GM21723 (cell line): ENCODE results near the gene CEP68.

Experiments
- ATAC-seq: cut with Tn5 transposase; IDR thresholded peaks from one replicate; pipeline ENCODE4 v1.9.1; 2021; ENCODE audit warnings: mild to moderate bottlenecking, moderate library complexity; ENCODE audit not compliant: unreplicated experiment

Gene CEP68

DNA sequence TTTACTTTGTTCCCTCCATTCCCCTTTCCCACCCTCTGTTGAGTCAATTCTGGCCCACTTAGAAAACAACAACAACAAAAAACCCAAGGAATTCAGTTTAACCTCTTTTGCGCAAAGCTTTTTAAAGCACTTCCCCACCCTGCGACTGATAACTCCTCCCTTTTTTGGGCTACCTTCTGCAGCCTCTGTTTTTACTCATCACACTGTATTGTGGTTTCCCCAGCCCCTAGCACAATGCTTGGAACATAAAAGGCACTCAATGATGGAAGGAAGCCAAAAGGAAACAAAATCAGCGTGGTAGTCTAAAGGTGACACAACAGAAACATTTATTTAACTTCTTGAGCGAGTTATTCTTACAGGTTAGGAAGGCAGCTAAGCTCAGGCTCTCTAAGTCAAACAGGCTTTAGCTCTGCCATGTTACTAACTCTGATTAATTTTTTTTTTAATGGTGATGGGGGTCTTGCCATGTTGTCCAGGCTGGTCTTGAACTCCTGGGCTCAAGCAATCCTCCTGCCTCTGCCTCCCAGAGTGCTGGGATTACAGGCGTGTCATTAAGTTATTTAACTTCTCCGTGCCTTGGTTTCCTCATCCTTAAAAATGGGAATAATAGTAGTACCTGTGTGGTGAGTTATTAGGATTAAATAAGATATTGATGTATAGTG lies 1.3 kb downstream of the CEP68 start:
- peak; percentile 38 for ATAC-seq

DNA sequence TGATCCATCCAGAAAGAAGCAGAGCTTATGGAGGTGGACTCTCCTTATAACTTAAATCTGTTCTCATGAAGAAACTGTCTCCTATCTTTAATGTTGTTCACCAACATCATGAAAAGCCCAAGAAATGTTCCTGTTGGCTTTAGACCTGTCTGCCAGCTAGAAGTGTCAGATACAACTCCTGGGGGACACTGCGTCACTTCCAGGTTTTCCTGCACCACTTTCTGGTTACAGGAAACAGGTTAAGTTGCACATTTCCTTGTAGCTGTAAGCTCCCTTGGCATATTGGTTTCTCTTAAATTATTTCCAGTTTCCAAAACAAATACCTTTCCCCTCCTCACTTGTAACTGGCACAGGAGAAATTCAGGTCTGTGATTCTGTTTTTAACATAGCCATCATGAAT lies 2.9 kb downstream of the CEP68 start:
- ATAC-seq = no peak

DNA sequence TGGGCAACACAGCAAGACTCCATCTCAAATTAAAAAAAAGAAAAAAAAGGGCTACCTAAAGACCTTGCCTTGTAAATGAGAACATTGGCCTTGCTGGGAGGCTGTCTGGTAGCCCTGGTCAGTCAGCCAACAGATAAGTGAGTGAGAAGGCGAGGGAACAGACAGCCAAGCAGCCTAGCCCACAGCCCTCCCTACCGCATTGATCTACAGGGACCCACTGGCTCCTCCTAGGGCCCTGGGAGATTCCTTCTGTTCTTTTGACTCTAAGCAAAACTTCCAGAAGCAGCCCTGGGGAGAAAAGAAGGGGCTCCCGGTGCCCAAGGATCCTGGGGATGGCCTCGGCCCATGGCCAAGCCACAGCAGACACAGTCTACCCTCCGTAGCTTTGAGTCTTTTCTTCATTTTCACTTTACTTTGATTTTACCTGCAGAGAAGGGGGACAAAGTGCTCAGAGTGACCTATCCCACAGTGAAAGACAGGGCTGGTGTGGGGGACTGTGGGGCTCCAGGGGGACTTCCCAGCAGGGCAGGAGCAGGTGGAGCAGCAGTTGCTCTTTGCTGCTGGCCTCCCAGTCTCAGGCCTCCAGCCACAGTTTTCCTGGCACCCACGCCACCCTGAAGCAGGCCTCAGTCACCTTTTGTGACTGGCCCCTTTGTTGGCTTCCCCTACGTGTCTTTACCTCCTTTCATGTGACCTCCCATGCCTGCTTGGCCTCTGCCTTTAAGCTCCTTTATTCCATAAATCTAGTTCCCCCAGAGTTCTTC lies 5.1 kb downstream of the CEP68 start:
- no peak for ATAC-seq

DNA sequence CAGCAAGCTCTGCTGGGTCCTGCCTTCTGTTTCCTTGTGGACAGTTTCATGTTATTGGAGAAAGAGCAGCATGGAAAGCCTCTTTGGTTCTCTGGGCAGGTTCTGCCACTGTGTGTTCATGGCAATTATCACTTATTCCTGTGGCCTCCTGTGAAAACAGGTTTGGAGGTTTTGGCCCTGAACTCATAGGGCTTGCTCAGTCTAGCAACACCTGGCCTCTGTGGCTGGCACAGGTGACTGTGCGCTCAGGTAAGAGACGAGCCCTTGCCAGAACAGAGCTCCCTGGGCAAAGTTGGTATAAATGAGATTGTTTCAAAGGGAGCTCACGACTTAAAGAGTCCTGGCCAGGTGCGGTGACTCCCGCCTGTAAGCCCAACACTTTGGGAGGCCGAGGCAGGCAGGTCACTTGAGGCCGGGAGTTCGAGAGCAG lies 5.7 kb downstream of the CEP68 start:
- no peak for ATAC-seq

DNA sequence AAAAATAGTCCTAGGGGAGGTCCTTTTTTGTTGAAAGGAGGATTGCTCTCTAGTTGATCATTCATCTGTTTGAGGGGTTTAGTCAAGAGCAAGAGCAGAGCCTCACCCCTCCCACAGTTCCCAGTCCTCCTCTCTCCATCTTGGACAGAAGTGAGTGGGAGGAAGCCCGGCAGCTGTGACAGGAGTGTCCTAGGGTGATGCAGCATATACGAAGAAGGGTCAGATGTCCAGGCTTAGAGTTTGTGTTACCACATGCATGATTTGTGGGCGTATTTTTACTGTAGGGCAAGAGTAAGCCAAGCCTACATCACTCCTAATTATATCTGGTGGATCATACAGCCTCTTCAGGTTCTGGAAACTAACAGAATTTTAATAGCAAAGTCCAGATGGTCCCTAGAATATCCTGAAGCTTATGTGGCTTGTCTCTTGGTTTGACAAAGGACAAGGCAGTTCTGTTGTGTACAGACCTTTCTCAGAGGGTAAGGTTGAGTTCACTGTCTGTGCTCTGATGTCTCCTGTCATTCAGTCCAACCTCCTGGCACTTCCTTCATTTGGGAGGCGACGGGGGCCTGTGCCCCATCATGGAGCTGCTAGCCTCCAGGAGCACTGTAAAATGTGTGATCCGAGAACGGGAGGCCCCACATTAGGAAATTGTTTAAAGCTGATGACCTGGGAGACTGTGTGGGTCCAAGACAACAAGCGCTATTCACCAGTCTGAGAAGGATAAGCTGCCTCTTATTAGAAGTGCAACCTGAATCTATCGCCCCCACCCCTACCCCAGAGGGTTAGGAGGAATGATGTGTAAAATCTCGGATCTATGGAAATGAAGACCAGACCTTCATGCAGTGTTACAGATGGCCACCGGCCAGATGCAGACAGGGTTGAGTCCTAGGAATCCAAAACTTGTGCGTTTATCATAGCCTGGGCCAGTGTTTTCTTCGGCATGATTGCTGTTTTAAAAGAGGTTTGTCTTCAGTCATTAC lies 6.9 kb downstream of the CEP68 start:
- ATAC-seq = no peak

DNA sequence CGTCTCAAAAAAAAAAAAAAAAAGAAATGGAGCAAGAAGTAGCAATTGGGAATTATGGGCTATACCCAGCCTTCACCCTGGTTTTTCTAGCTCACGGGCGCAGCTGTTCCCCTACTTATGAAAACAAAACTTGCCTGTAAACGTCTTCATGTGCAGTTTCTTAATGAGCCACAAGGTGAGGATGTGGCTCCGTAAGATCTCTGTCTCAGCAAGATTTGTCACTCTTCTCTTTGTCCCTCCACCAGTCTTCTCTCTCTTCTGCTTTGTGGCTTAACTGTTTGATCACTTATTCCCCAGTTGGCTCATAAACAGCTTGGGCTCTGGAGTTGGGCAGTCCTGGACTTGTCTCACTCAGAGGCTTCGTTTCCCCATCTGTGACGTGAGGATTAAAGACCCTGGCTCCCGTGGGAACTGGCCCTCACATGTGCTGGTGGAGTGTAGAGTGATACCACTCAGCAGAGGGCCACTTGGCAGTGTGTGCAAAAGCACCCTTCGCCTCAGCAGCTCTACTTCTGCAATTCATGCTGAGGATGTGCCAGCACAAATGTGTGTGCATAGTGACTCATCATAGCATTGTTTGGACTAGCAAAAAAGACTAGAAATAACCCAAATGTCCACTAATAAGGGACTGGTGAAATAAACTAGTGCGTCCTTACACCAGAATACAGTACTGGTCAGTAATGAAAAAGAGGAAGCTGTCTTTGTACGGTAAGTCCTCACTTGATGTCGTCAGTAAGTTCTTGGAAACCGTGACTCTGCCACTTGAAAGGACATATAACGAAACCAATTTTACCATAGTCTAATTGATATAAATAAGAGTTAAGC lies 8.7 kb downstream of the CEP68 start:
- ATAC-seq = peak; percentile 82

DNA sequence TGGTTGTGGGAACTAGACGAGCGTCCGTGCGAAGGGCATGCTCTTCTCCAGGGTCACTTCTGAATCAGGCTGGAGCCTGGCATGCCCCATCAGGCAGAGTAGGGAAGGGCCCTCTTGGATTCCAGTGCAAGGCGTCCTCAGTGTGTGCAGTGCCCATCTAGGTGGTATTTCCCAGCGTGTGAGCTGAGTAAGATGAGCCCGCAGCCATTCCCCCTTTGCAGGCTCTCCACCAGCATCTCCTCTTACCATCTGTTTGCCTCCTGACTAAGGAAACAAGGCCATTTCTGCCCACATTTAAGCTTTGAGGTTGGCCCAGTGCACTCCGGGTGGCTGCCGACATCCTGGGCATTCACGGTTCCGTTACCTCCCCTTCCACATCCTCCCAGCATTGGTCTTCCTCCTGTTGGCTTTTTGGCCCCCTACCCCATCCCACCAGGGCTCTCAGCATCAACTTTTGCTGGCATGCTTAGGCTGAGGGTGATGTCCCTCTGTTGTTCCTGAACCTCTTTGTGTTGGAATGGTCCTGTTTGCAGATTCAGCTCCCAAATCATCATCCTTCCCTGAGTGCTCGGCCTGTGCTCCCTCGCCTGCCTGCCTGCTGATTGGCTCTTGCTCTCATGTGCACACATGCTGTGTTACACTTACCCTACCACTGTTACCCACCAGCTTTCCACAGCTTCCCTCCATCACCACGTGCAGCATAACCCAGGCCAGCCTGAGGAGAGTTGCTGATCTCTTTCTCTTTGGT lies 11.8 kb downstream of the CEP68 start:
- ATAC-seq = no peak

DNA sequence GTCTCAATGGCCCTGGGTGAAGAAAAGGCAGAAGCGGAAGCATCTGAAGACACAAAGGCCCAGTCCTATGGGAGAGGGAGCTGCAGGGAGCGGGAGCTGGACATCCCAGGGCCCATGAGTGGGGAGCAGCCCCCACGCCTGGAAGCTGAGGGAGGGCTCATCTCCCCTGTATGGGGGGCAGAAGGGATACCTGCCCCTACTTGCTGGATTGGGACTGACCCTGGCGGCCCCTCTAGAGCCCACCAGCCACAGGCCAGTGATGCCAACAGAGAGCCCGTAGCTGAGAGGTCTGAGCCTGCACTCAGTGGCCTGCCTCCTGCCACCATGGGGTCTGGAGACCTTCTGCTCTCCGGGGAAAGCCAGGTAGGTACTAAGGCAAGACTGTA lies 13.2 kb downstream of the CEP68 start:
- no peak for ATAC-seq

DNA sequence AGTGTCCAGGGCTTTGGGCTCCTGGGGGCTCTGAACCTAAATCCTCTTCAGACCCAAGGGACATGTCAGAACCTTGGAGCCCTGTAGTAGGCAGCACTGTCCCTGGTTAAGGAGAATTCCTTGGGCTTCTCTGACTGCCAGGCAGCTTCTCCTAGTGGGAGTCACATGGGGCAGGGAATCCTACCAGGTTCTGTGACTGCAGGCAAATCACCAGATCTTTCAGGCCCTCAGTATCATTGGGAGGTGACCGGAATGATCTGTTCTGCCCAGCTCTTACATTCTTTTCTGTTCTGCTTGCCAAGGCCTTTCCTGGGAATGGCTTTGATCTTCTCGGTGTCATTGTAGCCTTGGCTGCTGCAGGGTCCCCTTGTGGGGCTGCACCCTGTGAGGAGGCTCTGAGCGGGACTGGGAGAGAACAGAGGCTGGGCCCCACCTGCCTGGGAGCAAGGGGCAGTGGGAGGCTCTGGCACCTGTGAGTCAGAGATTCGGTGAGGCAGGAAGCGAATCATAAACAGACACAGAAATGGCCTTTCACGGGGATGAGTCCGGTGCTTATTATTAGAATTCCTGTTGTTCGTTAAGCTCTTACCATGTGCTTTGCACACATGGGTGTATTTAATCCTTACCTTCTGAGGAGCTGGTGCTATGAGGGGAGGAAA lies 14.1 kb downstream of the CEP68 start:
- no peak for ATAC-seq

DNA sequence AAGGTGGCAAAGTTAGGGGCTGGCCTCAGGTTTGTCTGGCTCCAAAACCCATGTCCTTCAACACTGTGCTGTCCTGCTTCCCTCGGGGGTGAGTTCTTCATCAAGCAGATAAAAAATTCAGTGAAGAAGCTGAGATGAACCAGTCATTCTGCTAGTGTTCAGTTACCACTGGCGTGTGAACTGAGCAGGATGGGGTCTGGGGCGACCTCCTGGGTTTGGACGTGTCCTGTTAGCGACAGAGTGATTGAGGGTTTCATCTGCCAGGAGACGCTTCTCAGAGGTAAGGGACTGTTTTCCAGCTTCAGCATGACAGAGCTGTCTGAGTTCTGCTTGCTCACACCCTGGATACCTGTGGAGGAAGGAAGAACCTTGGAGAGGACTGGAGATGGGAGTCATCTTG lies 14.6 kb downstream of the CEP68 start:
- no peak for ATAC-seq

DNA sequence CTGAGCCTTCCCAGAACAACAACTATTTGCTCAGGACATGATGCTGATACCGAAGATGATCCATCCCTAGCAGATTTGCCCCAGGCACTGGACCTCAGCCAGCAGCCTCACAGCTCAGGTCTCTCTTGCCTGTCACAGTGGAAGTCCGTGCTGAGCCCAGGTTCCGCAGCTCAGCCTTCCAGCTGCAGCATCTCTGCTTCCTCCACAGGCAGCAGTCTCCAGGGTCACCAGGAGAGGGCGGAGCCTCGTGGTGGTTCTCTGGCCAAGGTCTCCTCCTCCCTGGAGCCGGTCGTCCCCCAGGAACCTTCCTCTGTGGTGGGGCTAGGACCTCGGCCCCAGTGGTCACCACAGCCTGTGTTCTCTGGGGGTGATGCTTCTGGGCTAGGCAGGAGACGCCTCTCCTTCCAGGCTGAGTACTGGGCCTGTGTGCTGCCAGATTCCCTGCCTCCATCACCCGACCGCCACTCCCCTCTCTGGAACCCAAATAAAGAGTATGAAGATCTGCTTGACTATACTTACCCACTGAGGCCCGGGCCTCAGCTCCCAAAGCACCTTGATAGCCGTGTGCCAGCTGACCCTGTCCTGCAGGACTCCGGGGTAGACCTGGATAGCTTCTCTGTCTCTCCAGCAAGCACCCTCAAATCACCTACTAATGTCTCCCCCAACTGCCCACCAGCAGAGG lies 15.4 kb downstream of the CEP68 start:
- ATAC-seq = no peak

DNA sequence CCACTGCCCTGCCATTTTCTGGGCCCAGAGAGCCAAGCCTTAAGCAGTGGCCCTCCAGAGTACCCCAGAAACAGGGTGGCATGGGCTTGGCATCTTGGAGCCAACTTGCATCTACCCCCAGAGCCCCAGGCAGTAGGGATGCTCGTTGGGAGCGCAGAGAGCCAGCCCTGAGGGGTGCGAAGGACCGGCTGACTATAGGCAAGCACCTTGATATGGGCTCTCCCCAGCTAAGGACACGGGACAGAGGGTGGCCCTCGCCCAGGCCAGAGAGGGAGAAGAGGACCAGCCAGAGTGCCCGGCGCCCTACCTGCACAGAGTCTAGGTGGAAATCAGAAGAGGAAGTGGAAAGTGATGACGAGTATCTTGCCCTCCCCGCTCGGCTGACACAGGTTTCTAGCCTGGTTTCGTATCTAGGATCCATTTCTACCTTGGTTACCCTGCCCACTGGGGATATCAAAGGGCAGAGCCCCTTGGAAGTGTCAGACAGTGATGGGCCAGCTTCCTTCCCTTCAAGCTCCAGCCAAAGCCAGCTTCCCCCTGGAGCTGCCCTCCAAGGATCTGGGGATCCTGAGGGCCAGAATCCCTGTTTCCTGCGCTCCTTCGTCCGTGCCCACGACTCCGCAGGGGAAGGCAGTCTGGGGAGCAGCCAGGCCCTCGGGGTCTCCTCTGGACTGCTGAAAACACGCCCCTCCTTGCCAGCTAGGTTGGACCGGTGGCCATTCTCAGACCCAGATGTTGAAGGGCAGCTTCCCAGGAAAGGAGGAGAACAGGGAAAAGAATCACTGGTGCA lies 16.2 kb downstream of the CEP68 start:
- peak; percentile 68 for ATAC-seq

DNA sequence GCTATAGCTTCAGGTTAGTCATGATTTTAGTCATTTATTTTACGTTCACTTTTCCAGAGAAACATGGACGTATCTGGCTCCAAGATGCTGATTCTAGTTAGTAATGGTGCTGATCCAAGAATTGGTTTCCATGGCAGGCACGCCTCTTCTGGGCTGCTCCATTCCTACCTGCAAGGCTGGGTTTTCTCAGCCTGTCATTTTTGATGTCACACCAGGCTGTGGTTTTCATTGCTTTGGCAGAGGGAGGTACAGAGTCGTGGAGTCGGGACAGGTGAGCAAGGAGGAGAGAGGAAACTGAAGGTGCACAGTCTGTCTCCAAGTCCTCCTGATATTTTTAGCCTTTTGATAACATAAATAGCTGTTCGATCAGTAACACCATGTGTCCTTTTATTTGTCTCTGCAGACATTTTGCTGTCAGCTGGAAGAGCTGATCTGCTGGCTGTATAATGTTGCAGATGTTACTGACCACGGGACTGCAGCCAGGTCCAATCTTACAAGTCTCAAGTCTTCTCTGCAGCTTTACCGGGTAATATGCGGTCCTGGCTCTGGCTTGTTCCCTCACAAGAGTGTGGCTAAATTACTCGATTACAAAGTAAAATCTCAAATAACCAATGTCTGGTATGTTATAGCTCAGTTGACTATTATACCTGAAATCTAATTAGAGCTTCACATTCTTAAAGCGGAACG lies 17.8 kb downstream of the CEP68 start:
- no peak for ATAC-seq

DNA sequence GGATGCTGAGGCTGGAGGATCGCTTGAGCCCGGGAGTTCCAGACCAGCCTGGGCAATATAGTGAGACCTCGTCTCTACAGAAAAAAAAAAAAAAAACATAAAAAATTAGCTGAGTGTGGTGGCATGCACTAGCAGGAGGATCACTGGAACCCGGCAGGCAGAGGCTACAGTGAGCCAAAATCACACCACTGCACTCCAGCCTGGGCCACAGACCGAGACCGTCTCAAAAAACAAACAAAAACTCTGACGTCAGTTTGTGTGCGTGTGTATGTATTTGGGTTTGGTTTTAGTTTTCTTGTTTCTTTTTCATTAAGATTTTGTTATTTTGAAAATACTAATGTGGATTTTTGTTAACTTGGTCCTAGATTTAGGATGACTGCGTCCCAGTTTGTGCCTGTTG lies 19.0 kb downstream of the CEP68 start:
- no peak for ATAC-seq

DNA sequence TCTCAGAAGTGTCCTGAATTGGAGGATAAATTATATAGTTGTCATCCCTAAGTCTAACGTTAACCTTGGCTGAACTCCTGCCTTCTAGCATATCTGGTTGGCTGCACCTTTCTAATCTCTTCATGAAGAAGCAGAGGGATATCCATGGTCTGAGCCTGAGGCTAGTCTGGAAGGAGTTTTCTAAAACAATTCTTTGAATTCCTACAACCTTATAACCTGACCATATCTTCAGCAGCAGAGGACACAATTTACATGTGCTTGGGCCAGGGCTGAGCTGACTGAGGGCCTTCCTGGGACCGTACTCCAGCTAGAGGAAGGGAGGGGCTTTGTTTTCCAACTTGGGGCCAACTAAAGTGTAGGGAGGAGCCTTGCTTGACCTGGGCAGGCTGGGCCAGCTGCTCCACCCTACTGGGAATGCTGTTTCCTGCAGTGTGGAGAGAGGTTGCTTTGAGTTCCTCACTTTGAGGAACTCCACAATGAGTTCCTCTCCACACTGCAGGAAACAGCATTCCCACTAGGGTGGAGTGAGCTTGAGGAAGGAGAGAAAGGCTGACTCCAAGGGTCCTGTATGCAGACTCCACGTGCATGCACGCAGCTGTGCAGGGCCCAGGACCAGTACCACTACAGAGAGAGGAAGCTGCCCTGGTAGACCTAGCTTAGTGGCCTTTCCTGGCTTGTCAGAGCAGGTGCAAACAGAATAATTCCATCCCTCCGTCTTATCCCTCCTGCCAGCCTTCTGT lies 19.6 kb downstream of the CEP68 start:
- ATAC-seq = no peak

DNA sequence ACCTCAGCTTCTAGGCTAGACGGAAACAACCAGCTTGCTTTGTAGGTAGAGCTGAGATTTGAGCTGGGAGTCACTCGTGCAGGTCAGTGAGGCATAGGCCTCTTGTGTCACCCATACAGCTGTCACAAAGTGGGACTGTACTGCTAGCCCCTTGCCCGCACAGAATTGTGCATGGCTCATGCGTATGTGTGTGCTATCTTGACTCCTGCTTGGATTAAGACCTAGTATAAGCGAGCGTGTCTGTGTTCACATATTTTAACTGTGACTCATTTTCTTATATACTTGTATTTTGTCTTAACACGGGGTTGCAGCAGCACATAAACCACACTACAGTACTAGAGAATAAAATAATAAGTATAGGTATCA lies 20.1 kb downstream of the CEP68 start:
- no peak for ATAC-seq

DNA sequence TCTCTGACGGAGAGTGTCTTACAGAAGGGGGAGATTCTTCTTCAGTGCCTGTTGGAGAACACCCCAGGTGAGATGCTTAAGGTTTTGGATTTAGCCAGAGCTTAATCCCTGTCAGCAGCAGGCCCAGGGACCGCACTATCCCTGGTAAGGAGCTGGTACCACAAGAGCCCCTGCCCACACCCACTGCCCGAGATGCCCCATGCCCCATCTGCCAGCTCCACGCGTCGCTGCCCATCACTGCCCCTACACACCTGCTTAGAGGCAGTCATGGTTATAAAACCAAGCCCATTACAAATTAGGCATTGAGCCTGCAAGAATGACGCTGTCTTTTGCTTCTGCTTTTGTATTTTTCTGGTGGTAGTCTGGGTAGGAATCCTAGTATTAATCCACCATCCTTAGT lies 21.7 kb downstream of the CEP68 start:
- no peak for ATAC-seq
